HL-60 (cell line): ENCODE data around the gene SPHKAP.

ENCODE experiments used
- CTCF ChIP-seq: IDR thresholded peaks from one replicate; pipeline ENCODE4 v1.5.1; 2011; ENCODE audit warnings: low read length, control low read depth, inconsistent platforms; ENCODE audit not compliant: insufficient read depth
- GABPA ChIP-seq: IDR thresholded peaks from 2 replicates; pipeline ENCODE4 v1.6.1; 2012; ENCODE audit warnings: low read depth
- POLR2AphosphoS5 ChIP-seq: IDR thresholded peaks from 2 replicates; pipeline ENCODE4 v1.6.1; 2012; ENCODE audit warnings: low read depth
- TF ChIP-seq, protein P1 (sequence below): IDR thresholded peaks from 2 replicates; pipeline ENCODE4 v1.6.1; 2012; ENCODE audit warnings: low read depth; ENCODE audit not compliant: insufficient replicate concordance

DNA sequence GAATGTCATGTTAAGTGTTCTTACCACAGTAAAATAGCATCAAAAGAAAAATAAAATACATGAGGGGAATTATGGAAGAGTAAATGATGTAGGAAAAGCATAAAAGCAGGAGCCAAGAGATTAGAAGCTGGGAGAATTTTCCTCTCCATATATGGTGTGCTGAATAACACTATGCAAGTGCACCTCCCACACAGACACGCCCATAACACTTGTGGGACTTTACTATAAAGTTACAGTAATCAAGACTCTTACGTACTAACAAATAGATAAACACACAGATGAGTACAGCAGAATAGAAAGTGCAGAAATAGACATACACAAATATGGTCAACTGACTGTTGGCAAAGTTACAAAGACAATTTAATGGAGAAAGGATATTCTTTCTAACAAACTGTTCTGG, 16.0 kb upstream of the SPHKAP start:
- TF ChIP-seq CTCF, result no peak
- TF ChIP-seq, protein P1, sequence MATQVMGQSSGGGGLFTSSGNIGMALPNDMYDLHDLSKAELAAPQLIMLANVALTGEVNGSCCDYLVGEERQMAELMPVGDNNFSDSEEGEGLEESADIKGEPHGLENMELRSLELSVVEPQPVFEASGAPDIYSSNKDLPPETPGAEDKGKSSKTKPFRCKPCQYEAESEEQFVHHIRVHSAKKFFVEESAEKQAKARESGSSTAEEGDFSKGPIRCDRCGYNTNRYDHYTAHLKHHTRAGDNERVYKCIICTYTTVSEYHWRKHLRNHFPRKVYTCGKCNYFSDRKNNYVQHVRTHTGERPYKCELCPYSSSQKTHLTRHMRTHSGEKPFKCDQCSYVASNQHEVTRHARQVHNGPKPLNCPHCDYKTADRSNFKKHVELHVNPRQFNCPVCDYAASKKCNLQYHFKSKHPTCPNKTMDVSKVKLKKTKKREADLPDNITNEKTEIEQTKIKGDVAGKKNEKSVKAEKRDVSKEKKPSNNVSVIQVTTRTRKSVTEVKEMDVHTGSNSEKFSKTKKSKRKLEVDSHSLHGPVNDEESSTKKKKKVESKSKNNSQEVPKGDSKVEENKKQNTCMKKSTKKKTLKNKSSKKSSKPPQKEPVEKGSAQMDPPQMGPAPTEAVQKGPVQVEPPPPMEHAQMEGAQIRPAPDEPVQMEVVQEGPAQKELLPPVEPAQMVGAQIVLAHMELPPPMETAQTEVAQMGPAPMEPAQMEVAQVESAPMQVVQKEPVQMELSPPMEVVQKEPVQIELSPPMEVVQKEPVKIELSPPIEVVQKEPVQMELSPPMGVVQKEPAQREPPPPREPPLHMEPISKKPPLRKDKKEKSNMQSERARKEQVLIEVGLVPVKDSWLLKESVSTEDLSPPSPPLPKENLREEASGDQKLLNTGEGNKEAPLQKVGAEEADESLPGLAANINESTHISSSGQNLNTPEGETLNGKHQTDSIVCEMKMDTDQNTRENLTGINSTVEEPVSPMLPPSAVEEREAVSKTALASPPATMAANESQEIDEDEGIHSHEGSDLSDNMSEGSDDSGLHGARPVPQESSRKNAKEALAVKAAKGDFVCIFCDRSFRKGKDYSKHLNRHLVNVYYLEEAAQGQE, result no peak
- TF ChIP-seq GABPA, result no peak
- TF ChIP-seq POLR2AphosphoS5, result no peak
